Calu3 (cell line): ENCODE results near the gene TMC8. TPM values are rescaled to one million over a fixed set of nuclear protein-coding genes. Genes with fewer than 3 reads are reported as not detected.

Experiments used
- BruUV-seq: library from RNA; stranded (reverse); fragments of 400-500 nt; replicated peaks from 2 replicates; lab custom pipeline; 2021; lab: Mats Ljungman, UMichigan
- CTCF ChIA-PET: fragments of 300-600 bp; sonication (Branson Sonifier 250); formaldehyde crosslinking; loops from one replicate; lab custom pipeline; 2022; ENCODE audit warnings: antibody characterized with exemption; lab: Charles Lee
- DNase-seq: peaks from one replicate; pipeline ENCODE4 v3.0.0; 2022
- H3K27ac Mint-ChIP-seq: one replicate; pipeline ENCODE4 v1.8.0; 2022; ENCODE audit warnings: mixed read lengths; ENCODE audit not compliant: unreplicated experiment
- H3K27me3 Mint-ChIP-seq: one replicate; pipeline ENCODE4 v1.8.0; 2022; ENCODE audit warnings: mixed read lengths; ENCODE audit not compliant: unreplicated experiment
- H3K36me3 Mint-ChIP-seq: one replicate; pipeline ENCODE4 v1.8.0; 2022; ENCODE audit warnings: mild to moderate bottlenecking, moderate library complexity, mixed read lengths; ENCODE audit not compliant: insufficient read depth, unreplicated experiment
- H3K4me1 Mint-ChIP-seq: one replicate; pipeline ENCODE4 v1.8.0; 2022; ENCODE audit warnings: mild to moderate bottlenecking, low read depth, mixed read lengths; ENCODE audit not compliant: unreplicated experiment
- H3K4me3 Mint-ChIP-seq: one replicate; pipeline ENCODE4 v1.8.0; 2022; ENCODE audit warnings: mild to moderate bottlenecking, low read depth, moderate library complexity, mixed read lengths; ENCODE audit not compliant: unreplicated experiment
- H3K9me3 Mint-ChIP-seq: one replicate; pipeline ENCODE4 v1.8.0; 2022; ENCODE audit warnings: low read depth, mixed read lengths; ENCODE audit not compliant: unreplicated experiment
- CTCF ChIP-seq: fragments of 200-600 bp; IDR thresholded peaks from one replicate; pipeline ENCODE4 v1.8.0; 2022; ENCODE audit warnings: antibody characterized with exemption; ENCODE audit not compliant: unreplicated experiment
- intact Hi-C: fragments of 100-400 bp; cut with micrococcal nuclease; formaldehyde crosslinking; loops from one replicate; pipeline ENCODE4 v1.10.0; 2022; ENCODE audit not compliant: unreplicated experiment
- total RNA-seq: library from RNA; stranded (reverse); gene quantifications from 2 replicates; pipeline ENCODE4 v1.2.3, GENCODE V29; 2022

TMC8 gene
- total RNA-seq, 1 experiment from 2014 or later = 1.1 TPM

DNA sequence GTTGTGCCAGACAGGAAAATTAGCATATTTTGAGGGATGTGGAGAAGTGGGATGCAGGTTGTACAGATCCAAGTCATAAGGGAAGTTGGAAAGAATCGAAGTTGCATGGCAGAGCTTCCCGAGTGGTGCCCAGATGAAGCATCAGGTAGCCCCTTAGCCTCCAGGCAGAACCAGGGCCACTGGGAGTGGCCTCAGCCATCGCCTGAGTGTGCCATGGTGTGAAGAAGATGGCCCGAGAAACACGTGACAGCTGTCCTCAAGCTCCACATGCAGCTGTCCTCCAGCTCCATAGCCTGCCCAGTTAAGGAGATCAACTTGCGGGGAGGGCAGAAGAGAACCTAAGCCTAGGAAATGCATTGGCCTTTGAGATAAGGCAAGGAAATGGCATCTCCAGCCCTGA is 35.5 kb upstream of the TMC8 start:
- TF ChIP-seq CTCF = no peak
- Mint-ChIP-seq H3K4me3 (no peak overlapping the region), H3K27ac (no peak overlapping the region), H3K36me3 (peaks cover 5% of the 10 kb centered on the region), H3K4me1 (no peaks in the 10 kb centered on the region), H3K9me3 (no peaks in the 10 kb centered on the region), H3K27me3 (no peaks in the 10 kb centered on the region)
- BruUV-seq = no TSS peak
- CTCF ChIA-PET = interaction anchor here (0.8 kb wide), 1 partner anchor 385 kb away, joined by 4 read pairs; no protein-coding TSS in a partner anchor
- intact Hi-C loops = no loop called here
- DNase-seq = no peak

DNA sequence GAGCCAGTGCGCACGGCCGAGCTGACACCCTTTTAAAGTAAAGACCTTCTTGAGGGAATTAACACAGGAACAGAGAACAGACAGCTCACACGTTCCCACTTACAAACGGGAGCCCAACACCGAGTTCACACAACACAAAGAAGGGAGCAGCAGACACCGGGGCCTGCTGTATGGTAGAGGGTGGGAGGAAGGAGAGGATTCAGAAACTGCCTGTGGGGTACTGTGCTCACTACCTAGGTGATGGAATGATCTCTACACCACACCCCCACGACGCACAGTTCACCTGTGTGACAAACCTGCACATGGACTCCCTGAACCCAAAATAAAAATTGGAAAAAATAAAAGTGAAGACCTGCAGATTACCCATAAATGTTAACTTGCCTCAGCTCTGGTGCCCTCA is 34.5 kb upstream of the TMC8 start:
- Mint-ChIP-seq H3K4me1 (no peaks in the 10 kb centered on the region), H3K27ac (no peak overlapping the region), H3K36me3 (peaks cover 6% of the 10 kb centered on the region), H3K27me3 (no peaks in the 10 kb centered on the region), H3K9me3 (no peaks in the 10 kb centered on the region), H3K4me3 (no peak overlapping the region)
- CTCF ChIA-PET = no interaction called here
- intact Hi-C loops = no loop called here
- BruUV-seq = no TSS peak
- no peak for TF ChIP-seq CTCF
- DNase-seq = no peak

DNA sequence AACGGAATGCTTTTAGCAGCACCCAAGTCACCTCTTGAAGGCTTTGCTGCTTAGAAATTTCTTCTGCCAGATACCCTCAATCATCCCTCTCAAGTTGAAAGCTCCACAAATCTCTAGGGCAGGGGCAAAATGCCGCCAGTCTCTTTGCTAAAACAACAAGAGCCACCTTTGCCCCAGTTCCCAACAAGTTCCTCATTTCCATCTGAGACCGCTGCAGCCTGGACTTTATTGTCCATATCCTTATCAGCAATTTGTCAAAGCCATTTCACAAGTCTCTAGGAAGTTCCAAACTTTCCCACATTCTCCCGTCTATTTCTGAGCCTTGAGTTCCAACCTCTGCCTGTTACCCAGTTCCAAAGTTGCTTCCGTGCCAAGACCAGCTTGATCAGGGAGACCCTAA is 29.5 kb upstream of the TMC8 start:
- no TSS peak for BruUV-seq
- H3K9me3 Mint-ChIP-seq = no peaks in the 10 kb centered on the region
- CTCF ChIA-PET = interaction anchor here (0.6 kb wide), 1 partner anchor 175 kb away, joined by 3 read pairs; no protein-coding TSS in a partner anchor
- no peak overlapping the region for H3K27ac Mint-ChIP-seq
- peaks cover 8% of the 10 kb centered on the region for H3K36me3 Mint-ChIP-seq
- H3K4me3 Mint-ChIP-seq = no peak overlapping the region
- H3K27me3 Mint-ChIP-seq = no peaks in the 10 kb centered on the region
- no peak for TF ChIP-seq CTCF
- no peaks in the 10 kb centered on the region for H3K4me1 Mint-ChIP-seq
- DNase-seq = no peak
- intact Hi-C loops = no loop called here

- no TSS peak for BruUV-seq
- peaks cover 8% of the 10 kb centered on the region for H3K36me3 Mint-ChIP-seq
- H3K27ac Mint-ChIP-seq = no peak overlapping the region
- CTCF ChIA-PET = interaction anchor here (0.6 kb wide), 1 partner anchor 175 kb away, joined by 3 read pairs; no protein-coding TSS in a partner anchor
- H3K9me3 Mint-ChIP-seq = no peaks in the 10 kb centered on the region
- no peaks in the 10 kb centered on the region for H3K4me1 Mint-ChIP-seq
- DNase-seq = no peak
- H3K27me3 Mint-ChIP-seq = no peaks in the 10 kb centered on the region
- TF ChIP-seq CTCF = no peak
- intact Hi-C loops = no loop called here
- H3K4me3 Mint-ChIP-seq = no peak overlapping the region
These were observed 29.0 kb upstream of the TMC8 start for GRCh38 chr17:78101542-78101941.
